Measurements from ENCODE around the gene PATL1.
"Not testable (repeated sequence)": the region's sequence is repeated elsewhere in the genome, so short reads cannot be mapped to it uniquely, and the experiment has no call there.

The PATL1 gene

GRCh38 chr11:59673291-59673690 is 4.5 kb upstream of the PATL1 start:
- DNase-seq (ENCODE audit: low spot score): no peak

- no peak for DNase-seq (ENCODE audit: low spot score)
These were observed 2.6 kb upstream of the PATL1 start for GRCh38 chr11:59671471-59671870.

- no peak for DNase-seq (ENCODE audit: low spot score)
These were observed 773 bp upstream of the PATL1 start for GRCh38 chr11:59669611-59670009.

- peak; percentile 54 for DNase-seq (ENCODE audit: low spot score)
These were observed 468 bp downstream of the PATL1 start for GRCh38 chr11:59668188-59668949.

GRCh38 chr11:59667812-59668187 is 1.0 kb downstream of the PATL1 start:
- DNase-seq (ENCODE audit: low spot score): no peak

- no peak for DNase-seq (ENCODE audit: low spot score)
These were observed 1.9 kb downstream of the PATL1 start for GRCh38 chr11:59666969-59667368.

- no peak for DNase-seq (ENCODE audit: low spot score)
These were observed 8.2 kb downstream of the PATL1 start for GRCh38 chr11:59660621-59661020.

GRCh38 chr11:59659981-59660380 is 8.9 kb downstream of the PATL1 start:
- DNase-seq (ENCODE audit: low spot score): no peak

GRCh38 chr11:59658036-59658435 is 10.8 kb downstream of the PATL1 start:
- no peak for DNase-seq (ENCODE audit: low spot score)

- no peak for DNase-seq (ENCODE audit: low spot score)
These were observed 13.9 kb downstream of the PATL1 start for GRCh38 chr11:59654893-59655292.

GRCh38 chr11:59647245-59647980 is 21.4 kb downstream of the PATL1 start:
- DNase-seq (ENCODE audit: low spot score): no peak

- no peak for DNase-seq (ENCODE audit: low spot score)
These were observed 24.3 kb downstream of the PATL1 start for GRCh38 chr11:59644528-59644927.

GRCh38 chr11:59643390-59643789 is 25.4 kb downstream of the PATL1 start:
- no peak for DNase-seq (ENCODE audit: low spot score)

GRCh38 chr11:59641156-59641555 is 27.7 kb downstream of the PATL1 start:
- DNase-seq (ENCODE audit: low spot score): no peak

- no peak for DNase-seq (ENCODE audit: low spot score)
These were observed 38.3 kb downstream of the PATL1 start for GRCh38 chr11:59630493-59630892.

GRCh38 chr11:59629996-59630395 is 38.8 kb downstream of the PATL1 start:
- DNase-seq (ENCODE audit: low spot score): no peak

GRCh38 chr11:59626969-59627368 is 41.9 kb downstream of the PATL1 start:
- not testable (repeated sequence) for DNase-seq (ENCODE audit: low spot score)

- no peak for DNase-seq (ENCODE audit: low spot score)
These were observed 43.1 kb downstream of the PATL1 start for GRCh38 chr11:59625703-59626102.

GRCh38 chr11:59617876-59618275 is 51.0 kb downstream of the PATL1 start:
- no peak for DNase-seq (ENCODE audit: low spot score)

GRCh38 chr11:59616396-59616982 is 52.3 kb downstream of the PATL1 start:
- DNase-seq (ENCODE audit: low spot score): no peak

- peak; percentile 100 for DNase-seq (ENCODE audit: low spot score)
These were observed 53.0 kb downstream of the PATL1 start, which contains the start of gene OSBP for GRCh38 chr11:59615637-59616395. Gene OSBP, minus strand, starts transcription at chr11:59615774. Its CDS starts 110 bp downstream, at chr11:59615664.

- DNase-seq (ENCODE audit: low spot score): peak; percentile 72
These were observed 53.7 kb downstream of the PATL1 start for GRCh38 chr11:59615120-59615636.

Data from CD4-positive, alpha-beta T cell treated with Interleukin-2 at 100 ng/mL for 4 hours (primary cell).